AG08396 (cell line): ENCODE measurements around the gene DYNLRB1.

Source experiments
- DNase-seq: peaks from one replicate; pipeline ENCODE4 v3.0.0; 2012; ENCODE audit warnings: low spot score, mixed read lengths

The DYNLRB1 gene

GRCh38 chr20:34558320-34559218 lies 42.3 kb downstream of the DYNLRB1 start, which contains the start of gene MAP1LC3A:
Gene MAP1LC3A (plus strand): TSS chr20:34558718. CDS start chr20:34558869, 151 bp downstream.
- peak; percentile 99 for DNase-seq

GRCh38 chr20:34559311-34560140 lies 43.3 kb downstream of the DYNLRB1 start:
- DNase-seq = no peak

GRCh38 chr20:34560141-34560523 lies 43.9 kb downstream of the DYNLRB1 start:
- DNase-seq = no peak

- no peak for DNase-seq
Observed at GRCh38 chr20:34560614-34561013, 44.4 kb downstream of the DYNLRB1 start.

- no peak for DNase-seq
Observed at GRCh38 chr20:34561661-34562060, 45.4 kb downstream of the DYNLRB1 start.

GRCh38 chr20:34562641-34563040 lies 46.4 kb downstream of the DYNLRB1 start:
- DNase-seq = peak; percentile 69

- DNase-seq = no peak
Observed at GRCh38 chr20:34564833-34565232, 48.6 kb downstream of the DYNLRB1 start.

GRCh38 chr20:34566978-34567891 lies 51.0 kb downstream of the DYNLRB1 start:
- no peak for DNase-seq

- no peak for DNase-seq
Observed at GRCh38 chr20:34567892-34568865, 52.0 kb downstream of the DYNLRB1 start.

GRCh38 chr20:34569598-34569997 lies 53.4 kb downstream of the DYNLRB1 start:
- no peak for DNase-seq

- DNase-seq = no peak
Observed at GRCh38 chr20:34570859-34571306, 54.7 kb downstream of the DYNLRB1 start.

- DNase-seq = no peak
Observed at GRCh38 chr20:34571753-34572152, 55.5 kb downstream of the DYNLRB1 start.

- no peak for DNase-seq
Observed at GRCh38 chr20:34573541-34574300, 57.5 kb downstream of the DYNLRB1 start.

- no peak for DNase-seq
Observed at GRCh38 chr20:34574426-34574825, 58.2 kb downstream of the DYNLRB1 start.

- DNase-seq = no peak
Observed at GRCh38 chr20:34574861-34575260, 58.6 kb downstream of the DYNLRB1 start.

- DNase-seq = no peak
Observed at GRCh38 chr20:34575271-34575670, 59.0 kb downstream of the DYNLRB1 start.

- no peak for DNase-seq
Observed at GRCh38 chr20:34575756-34576155, 59.5 kb downstream of the DYNLRB1 start.

- DNase-seq = no peak
Observed at GRCh38 chr20:34577061-34577460, 60.8 kb downstream of the DYNLRB1 start.

GRCh38 chr20:34578025-34578424 lies 61.8 kb downstream of the DYNLRB1 start:
- no peak for DNase-seq

GRCh38 chr20:34578521-34578920 lies 62.3 kb downstream of the DYNLRB1 start:
- no peak for DNase-seq
